ENCODE data around the gene PDZD7. TPM values are rescaled to one million over a fixed set of nuclear protein-coding genes. Genes with fewer than 3 reads are reported as not detected.
A peak's percentile ranks its signal among the peaks of the same experiment; 100 is the strongest.

The PDZD7 gene
- total RNA-seq, 1 experiment from 2014 or later, result 1.8 TPM

- in situ Hi-C loops (cut with HindIII; ENCODE audit: low pct_unique_long_range_greater_than_20kb, low sequenced_read_pairs) (no loop called here), intact Hi-C loops (cut with micrococcal nuclease; ENCODE audit: unreplicated experiment) (no loop called here)
- H3K27ac ChIP-seq (ENCODE audit: low read length), result peak overlapping the region; percentile 99
- H3K4me1 ChIP-seq (ENCODE audit: control insufficient read depth, insufficient read depth, low read length), result peaks cover 44% of the 10 kb centered on the region
- H3K27me3 ChIP-seq (ENCODE audit: control insufficient read depth, insufficient read depth, low read length), result no peaks in the 10 kb centered on the region
- peak; percentile 72 for ATAC-seq
- TSS peak; percentile 94 for BruUV-seq (replicated peaks)
- DNase-seq (ENCODE audit: low read depth, low spot score), result peak; percentile 86
- no peaks in the 10 kb centered on the region for H3K9me3 ChIP-seq (ENCODE audit: control insufficient read depth, insufficient read depth, low read depth, low read length)
- peak overlapping the region; percentile 76 to 77 for H3K4me3 ChIP-seq (ENCODE audit: low read depth in 2 of 2, low read length in 2 of 2)
- ChIA-PET CTCF (interaction anchor here (0.7 to 1.3 kb wide), 4 partner anchors 9 to 95 kb away, joined by 3 to 14 read pairs (median 5); no protein-coding TSS in a partner anchor), POLR2A (no interaction called here)
- peaks cover 6% of the 10 kb centered on the region; the same call in 1 of the 2 replicates for H3K36me3 ChIP-seq (ENCODE audit: control insufficient read depth, insufficient read depth, low read length)
- 0 out of 2 replicates have a peak, but pooled peaks have one; percentile 47 for TF ChIP-seq POLR2AphosphoS5 (IDR thresholded peaks at IDR 0.05; ENCODE audit: low read depth, low read length)
- no peak for TF ChIP-seq TCF7L2 (IDR thresholded peaks at IDR 0.05; ENCODE audit: low read depth, low read length)
- TF ChIP-seq REST (IDR thresholded peaks at IDR 0.05; ENCODE audit: insufficient read depth in 1 of 2, low read depth in 2 of 2, low read length in 1 of 2), result no peak
- peak; percentile 98 for TF ChIP-seq CTCF (IDR thresholded peaks at IDR 0.05)
- peak; percentile 96; the same call in 1 of the 2 replicates for TF ChIP-seq SIN3A (IDR thresholded peaks at IDR 0.05; ENCODE audit: borderline replicate concordance, insufficient read depth, low read depth, low read length)
Observed at GRCh38 chr10:101060036-101060950, 29.4 kb upstream of the PDZD7 start.

GRCh38 chr10:101056365-101057151 lies 25.6 kb upstream of the PDZD7 start:
- peaks cover 21% of the 10 kb centered on the region for H3K4me1 ChIP-seq (ENCODE audit: control insufficient read depth, insufficient read depth, low read length)
- H3K4me3 ChIP-seq (ENCODE audit: low read depth in 2 of 2, low read length in 2 of 2), result no peak overlapping the region
- in situ Hi-C loops (cut with HindIII; ENCODE audit: low pct_unique_long_range_greater_than_20kb, low sequenced_read_pairs), result no loop called here
- no peaks in the 10 kb centered on the region for H3K27me3 ChIP-seq (ENCODE audit: control insufficient read depth, insufficient read depth, low read length)
- intact Hi-C loops (cut with micrococcal nuclease; ENCODE audit: unreplicated experiment), result no loop called here
- POLR2A ChIA-PET, result no interaction called here
- no peaks in the 10 kb centered on the region for H3K9me3 ChIP-seq (ENCODE audit: control insufficient read depth, insufficient read depth, low read depth, low read length)
- no peak for TF ChIP-seq CTCF (IDR thresholded peaks at IDR 0.05)
- TF ChIP-seq REST (IDR thresholded peaks at IDR 0.05; ENCODE audit: insufficient read depth in 1 of 2, low read depth in 2 of 2, low read length in 1 of 2), result no peak
- no peak for TF ChIP-seq POLR2AphosphoS5 (IDR thresholded peaks at IDR 0.05; ENCODE audit: low read depth, low read length)
- TF ChIP-seq SIN3A (IDR thresholded peaks at IDR 0.05; ENCODE audit: borderline replicate concordance, insufficient read depth, low read depth, low read length), result no peak
- no peak for TF ChIP-seq TCF7L2 (IDR thresholded peaks at IDR 0.05; ENCODE audit: low read depth, low read length)
- H3K36me3 ChIP-seq (ENCODE audit: control insufficient read depth, insufficient read depth, low read length), result peaks cover 6% of the 10 kb centered on the region; the same call in 1 of the 2 replicates
- CTCF ChIA-PET, result interaction anchor here (0.8 to 0.9 kb wide), 2 partner anchors 10 to 86 kb away, joined by 3 read pairs; no protein-coding TSS in a partner anchor
- H3K27ac ChIP-seq (ENCODE audit: low read length), result no peak overlapping the region
- no TSS peak for BruUV-seq (replicated peaks)
- no peak for DNase-seq (ENCODE audit: low read depth, low spot score)
- ATAC-seq, result no peak
